Breast epithelium (tissue), 3 donors: ENCODE measurements around the gene TRA2B.

Experiments used
- CTCF ChIP-seq, 3 donors: fragments of 450-650 bp; IDR thresholded peaks; one replicate each; pipeline ENCODE4 v1.5.1; 2016 to 2017; ENCODE audit warnings: antibody characterized with exemption in 3 of 3, mild to moderate bottlenecking in 3 of 3, moderate library complexity in 3 of 3
- POLR2AphosphoS5 ChIP-seq, 3 donors: sonication (generic); formaldehyde crosslinking; IDR thresholded peaks; one replicate each; pipeline ENCODE4 v1.6.1; 2017; ENCODE audit warnings: antibody characterized with exemption in 3 of 3

- TF ChIP-seq CTCF (IDR thresholded peaks at IDR 0.05) = no peak
- no peak for TF ChIP-seq POLR2AphosphoS5 (IDR thresholded peaks at IDR 0.05)
Measured at GRCh38 chr3:185984203-185984602, 46.4 kb upstream of the TRA2B start.
